K562 (cell line): ENCODE measurements around the gene ARL14. TPM values are rescaled to one million over a fixed set of nuclear protein-coding genes. Genes with fewer than 3 reads are reported as not detected.

Source experiments
- ATAC-seq: fragments of 200-7000 bp; cut with Tn5 transposase; 3 replicates; pipeline ENCODE4 v1.9.1; 2020; ENCODE audit warnings: moderate library complexity
- BruUV-seq: library from RNA; stranded (reverse); fragments of 400-500 nt; replicated peaks from 2 replicates; lab custom pipeline; 2021; lab: Mats Ljungman, UMichigan
- CTCF ChIA-PET: fragments of 300-600 bp; formaldehyde crosslinking; extraction: SDS; loops from one replicate; lab custom pipeline; 2021; ENCODE audit warnings: low intra/inter-chr PET ratio; lab: Yijun Ruan, JAX
- POLR2A ChIA-PET: fragments of 300-600, 350-650 bp; sonication (Branson Sonifier 250); formaldehyde crosslinking; extraction: SDS; loops from one replicate; lab custom pipeline; 2021; ENCODE audit warnings: antibody characterized with exemption, inconsistent platforms; lab: Yijun Ruan, JAX
- DNase-seq, 4 experiments: peaks; one replicate each; pipeline versions ENCODE4 v3.0.0 to v3.0.0-alpha.2; 2011 to 2018; ENCODE audit warnings: low spot score in 3 of 4, mixed read lengths in 3 of 4; ENCODE audit errors: extremely low read depth in 1 of 4
- FAIRE-seq: peaks from 2 replicates; lab custom pipeline; 2011; peaks lifted over from hg19 to GRCh38; lab: Jason Lieb, UNC
- H2AFZ ChIP-seq: 2 replicates; pipeline ENCODE4 v1.6.0; 2011; ENCODE audit warnings: low read depth, low read length, control low read depth, inconsistent platforms
- H3K27ac ChIP-seq: fragments of 200-600 bp; 3 replicates; pipeline ENCODE4 v1.8.0; 2011; ENCODE audit warnings: low read depth, mild to moderate bottlenecking, control low read depth, inconsistent platforms, low read length, moderate library complexity, mixed read lengths; ENCODE audit errors: extremely low read depth
- H3K27me3 ChIP-seq, 2 experiments: fragments of 300-600 bp in 1 of 2; 2 replicates in 1 of 2; 3 replicates in 1 of 2; pipeline versions ENCODE4 v1.6.0 to v1.8.0; 2011; ENCODE audit warnings: inconsistent platforms in 2 of 2, low read length in 2 of 2, mild to moderate bottlenecking in 1 of 2, mixed read lengths in 1 of 2, moderate library complexity in 1 of 2; ENCODE audit not compliant: control insufficient read depth in 2 of 2, insufficient read depth in 2 of 2
- H3K36me3 ChIP-seq: fragments of 300-600 bp; 3 replicates; pipeline ENCODE4 v1.8.0; 2011; ENCODE audit warnings: mild to moderate bottlenecking, low read length, inconsistent platforms; ENCODE audit not compliant: control insufficient read depth, insufficient read depth
- H3K4me1 ChIP-seq, 2 experiments: fragments of 200-600 bp in 1 of 2; replicated peaks in 1 of 2; 2 replicates in 1 of 2; 3 replicates in 1 of 2; pipeline versions ENCODE4 v1.5.1 to v1.8.0; 2011; ENCODE audit warnings: inconsistent platforms in 2 of 2, low read length in 2 of 2, mild to moderate bottlenecking in 1 of 2, mixed read lengths in 1 of 2, moderate library complexity in 1 of 2; ENCODE audit not compliant: control insufficient read depth in 2 of 2, insufficient read depth in 2 of 2
- H3K4me2 ChIP-seq: 2 replicates; pipeline ENCODE4 v1.6.1; 2011; ENCODE audit warnings: low read length, control low read depth, inconsistent platforms, mixed read lengths; ENCODE audit not compliant: insufficient read depth
- H3K4me3 ChIP-seq: fragments of 200-600 bp; sonication (generic), shearing (Covaris generic); 2 replicates; pipeline ENCODE4 v1.5.1; 2016; ENCODE audit warnings: control low read depth, inconsistent platforms
- H3K79me2 ChIP-seq: fragments of 200-600 bp; 3 replicates; pipeline ENCODE4 v1.8.0; 2011; ENCODE audit warnings: low read length, inconsistent platforms; ENCODE audit not compliant: control insufficient read depth, insufficient read depth
- H3K9ac ChIP-seq, 2 experiments: 2 replicates each; pipeline versions ENCODE4 v1.6.0 to v1.6.1; 2011; ENCODE audit warnings: low read depth in 2 of 2, low read length in 2 of 2, control low read depth in 1 of 2, inconsistent platforms in 1 of 2, mild to moderate bottlenecking in 1 of 2, mixed read lengths in 1 of 2; ENCODE audit not compliant: insufficient read depth in 1 of 2
- H3K9me1 ChIP-seq: one replicate; pipeline ENCODE4 v1.6.0; 2011; ENCODE audit warnings: inconsistent platforms, mild to moderate bottlenecking, low read length, moderate library complexity; ENCODE audit not compliant: control insufficient read depth, insufficient read depth
- H3K9me3 ChIP-seq: replicated peaks from 2 replicates; pipeline ENCODE4 v1.5.1; 2011; ENCODE audit warnings: low read depth, low read length, inconsistent platforms; ENCODE audit not compliant: control insufficient read depth, insufficient read depth
- H4K20me1 ChIP-seq: replicated peaks from 2 replicates; pipeline ENCODE4 v1.6.1; 2011; ENCODE audit warnings: low read length, inconsistent platforms, mixed read lengths; ENCODE audit not compliant: control insufficient read depth, insufficient read depth
- MYNN ChIP-seq, 2 experiments: sonication (generic); formaldehyde crosslinking in 1 of 2; IDR thresholded peaks; 2 replicates each; pipeline versions ENCODE4 v1.5.0 to v1.6.1; 2016 to 2020; ENCODE audit warnings: antibody characterized with exemption in 1 of 2, missing genetic modification reagents in 1 of 2
- RAD21 ChIP-seq, 2 experiments: fragments of 250-450 bp in 1 of 2; fragments of 450-650 bp in 1 of 2; sonication (Bioruptor Pico) in 1 of 2; formaldehyde crosslinking in 1 of 2; IDR thresholded peaks in 1 of 2; conservative IDR thresholded peaks in 1 of 2; 2 replicates each; pipeline versions ENCODE4 v1.4.0 to v1.8.0; 2020 to 2022; ENCODE audit warnings: mild to moderate bottlenecking in 2 of 2, moderate library complexity in 1 of 2
- WGBS: fragments of 100-300 bp; shearing (Covaris generic); methylation state at CpG from one replicate; pipeline ENCODE4 v1.1.6; 2016; ENCODE audit warnings: low coverage, mixed read lengths; ENCODE audit not compliant: insufficient coverage; ENCODE audit errors: missing lambda C conversion rate; 5-methylcytosine and 5-hydroxymethylcytosine counted together
- in situ Hi-C: fragments of 300-500 bp; cut with MboI; formaldehyde crosslinking; loops from 4 replicates; pipeline ENCODE4 v1.15.0; 2018; ENCODE audit warnings: inconsistent platforms, mixed read lengths
- intact Hi-C: fragments of 100-400 bp; cut with micrococcal nuclease; formaldehyde crosslinking; loops from 2 replicates; pipeline ENCODE4 v1.14.2; 2022
- polyA plus RNA-seq, 8 experiments: library from polyadenylated mRNA; depleted of rRNA in 4 of 8; stranded (reverse) in 5 of 8; unstranded in 3 of 8; fragments of >200 nt; fragmentation: Nextera tagmentation in 2 of 8; fragmentation: Illumina TruSeq in 1 of 8; extraction: Ambion mirVana in 2 of 8; extraction: Trizol in 1 of 8; gene quantifications; 2 replicates each; pipeline versions ENCODE4 v1.2.1 to v1.2.3, GENCODE V29; 2011 to 2014; ENCODE audit warnings: inconsistent platforms in 1 of 8, missing spikeins in 1 of 8
- total RNA-seq, 7 experiments: library from RNA; depleted of rRNA in 6 of 7; stranded (reverse); fragments of >200 nt in 6 of 7; fragmentation: Illumina TruSeq in 2 of 7; extraction: Trizol in 2 of 7; gene quantifications; 2 replicates each; pipeline versions ENCODE4 v1.2.1 to v1.2.3, GENCODE V29; 2011 to 2021; ENCODE audit warnings: low replicate concordance in 1 of 7
- TF ChIP-seq, protein P1 (sequence below), 3 experiments: IDR thresholded peaks in 2 of 3; conservative IDR thresholded peaks in 1 of 3; 2 replicates each; pipeline ENCODE4 v1.5.1; 2011 to 2012; ENCODE audit warnings: low read length in 3 of 3, mild to moderate bottlenecking in 3 of 3, control low read depth in 2 of 3, improper control_type of control experiment in 1 of 3, inconsistent platforms in 1 of 3, low read depth in 1 of 3, mixed read lengths in 1 of 3, moderate library complexity in 1 of 3; ENCODE audit not compliant: insufficient read depth in 2 of 3

Gene ARL14
- total and polyA plus RNA-seq, 9 of the 15 experiments (the other 6 are each of a cell fraction or from before 2014, with no cell fraction given) = not detected

DNA sequence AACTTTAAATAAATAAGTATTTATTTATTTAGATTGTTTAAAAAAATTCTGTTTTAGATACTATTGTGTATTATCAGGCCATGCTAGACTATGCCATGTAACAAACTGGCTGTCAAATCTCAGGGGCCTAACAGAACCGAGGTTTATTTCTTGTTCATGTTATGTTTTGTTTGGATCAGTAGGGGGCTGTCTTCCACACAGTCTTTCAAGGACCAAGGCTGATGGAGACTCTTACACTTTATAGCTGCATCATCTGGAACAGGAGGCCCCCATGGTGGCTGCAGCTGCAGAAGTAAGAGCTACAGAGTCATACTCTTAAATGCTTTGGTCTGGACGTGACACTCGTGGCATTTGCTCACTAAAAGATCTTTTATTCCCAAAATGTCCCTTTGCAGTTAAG lies 33.0 kb upstream of the ARL14 start:
- no peak overlapping the region for H2AFZ ChIP-seq
- in situ Hi-C loops (no loop called here), intact Hi-C loops (loop anchor here (5.0 kb wide), 1 partner anchor 298 kb away; no protein-coding TSS in a partner anchor)
- CTCF ChIA-PET = no interaction called here
- FAIRE-seq (no peak), DNase-seq (peak in 2 of 4 experiments; percentile 17 to 37), ATAC-seq (peak; percentile 89)
- no peak overlapping the region for H3K4me3 ChIP-seq
- H3K27me3 ChIP-seq = no peaks in the 10 kb centered on the region; a peak in 1 of 5 replicates
- WGBS = 0% methylated on average over 3 of the region's 3 CpGs
- peak; percentile 13 to 41; a peak in 2 of 4 replicates for TF ChIP-seq RAD21 (CRISPR knock-in tag; conservative IDR thresholded peaks at IDR 0.05 in 1 of 2, IDR thresholded peaks at IDR 0.05 in 1 of 2)
- TF ChIP-seq, protein P1, sequence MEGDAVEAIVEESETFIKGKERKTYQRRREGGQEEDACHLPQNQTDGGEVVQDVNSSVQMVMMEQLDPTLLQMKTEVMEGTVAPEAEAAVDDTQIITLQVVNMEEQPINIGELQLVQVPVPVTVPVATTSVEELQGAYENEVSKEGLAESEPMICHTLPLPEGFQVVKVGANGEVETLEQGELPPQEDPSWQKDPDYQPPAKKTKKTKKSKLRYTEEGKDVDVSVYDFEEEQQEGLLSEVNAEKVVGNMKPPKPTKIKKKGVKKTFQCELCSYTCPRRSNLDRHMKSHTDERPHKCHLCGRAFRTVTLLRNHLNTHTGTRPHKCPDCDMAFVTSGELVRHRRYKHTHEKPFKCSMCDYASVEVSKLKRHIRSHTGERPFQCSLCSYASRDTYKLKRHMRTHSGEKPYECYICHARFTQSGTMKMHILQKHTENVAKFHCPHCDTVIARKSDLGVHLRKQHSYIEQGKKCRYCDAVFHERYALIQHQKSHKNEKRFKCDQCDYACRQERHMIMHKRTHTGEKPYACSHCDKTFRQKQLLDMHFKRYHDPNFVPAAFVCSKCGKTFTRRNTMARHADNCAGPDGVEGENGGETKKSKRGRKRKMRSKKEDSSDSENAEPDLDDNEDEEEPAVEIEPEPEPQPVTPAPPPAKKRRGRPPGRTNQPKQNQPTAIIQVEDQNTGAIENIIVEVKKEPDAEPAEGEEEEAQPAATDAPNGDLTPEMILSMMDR (IDR thresholded peaks at IDR 0.05 in 2 of 3, conservative IDR thresholded peaks at IDR 0.05 in 1 of 3; ENCODE audit: insufficient read depth in 2 of 3, low read depth in 1 of 3, low read length in 3 of 3) = peak; percentile 33 to 51 (median 39); a peak in 3 of 6 replicates
- no peak for TF ChIP-seq MYNN (IDR thresholded peaks at IDR 0.05)
- TF ChIP-seq MYNN (CRISPR knock-in tag; IDR thresholded peaks at IDR 0.05) = no peak
- POLR2A ChIA-PET = no interaction called here
- BruUV-seq = no TSS peak
- H3K79me2 ChIP-seq = no peaks in the 10 kb centered on the region
- H3K4me1 ChIP-seq = no peaks in the 10 kb centered on the region
- no peaks in the 10 kb centered on the region for H3K9me1 ChIP-seq
- H3K9me3 ChIP-seq = no peaks in the 10 kb centered on the region
- H3K27ac ChIP-seq = no peak overlapping the region
- no peaks in the 10 kb centered on the region; the same call in 1 of the 2 replicates for H4K20me1 ChIP-seq
- H3K4me2 ChIP-seq = no peak overlapping the region
- no peak overlapping the region for H3K9ac ChIP-seq
- H3K36me3 ChIP-seq = no peaks in the 10 kb centered on the region
